Aorta (tissue), 5 donors: ENCODE results near the gene PPP1R3G. TPM values are rescaled to one million over a fixed set of nuclear protein-coding genes. Genes with fewer than 3 reads are reported as not detected.
"Not testable (repeated sequence)": the region's sequence is repeated elsewhere in the genome, so short reads cannot be mapped to it uniquely, and the experiment has no call there.

ENCODE experiments used
- ATAC-seq: fragments of 200-7000 bp; cut with Tn5 transposase; one replicate; pipeline ENCODE4 v1.9.1; 2022; ENCODE audit warnings: moderate library complexity; ENCODE audit not compliant: low FRiP score
- DNase-seq, 2 donors: peaks; one replicate each; pipeline ENCODE4 v3.0.0-alpha.2; 2020
- H3K27ac ChIP-seq, 2 donors: one replicate each; pipeline ENCODE4 v1.5.1; 2013; ENCODE audit warnings: low read length in 2 of 2, mild to moderate bottlenecking in 2 of 2, moderate library complexity in 2 of 2, control low read depth in 1 of 2, inconsistent platforms in 1 of 2, low read depth in 1 of 2
- H3K27me3 ChIP-seq, 2 donors: one replicate each; pipeline ENCODE4 v1.6.1; 2013; ENCODE audit warnings: control low read depth in 1 of 2, low read length in 1 of 2, mild to moderate bottlenecking in 1 of 2, moderate library complexity in 1 of 2; ENCODE audit not compliant: insufficient read depth in 2 of 2, control insufficient read depth in 1 of 2
- H3K36me3 ChIP-seq, 2 donors: one replicate each; pipeline ENCODE4 v1.6.1; 2013; ENCODE audit warnings: control low read depth in 1 of 2, low read length in 1 of 2, mild to moderate bottlenecking in 1 of 2; ENCODE audit not compliant: insufficient read depth in 2 of 2, control insufficient read depth in 1 of 2
- H3K4me1 ChIP-seq, 2 donors: one replicate each; pipeline ENCODE4 v1.6.1; 2013; ENCODE audit warnings: low read length in 2 of 2, control low read depth in 1 of 2, mild to moderate bottlenecking in 1 of 2, moderate library complexity in 1 of 2; ENCODE audit not compliant: insufficient read depth in 2 of 2, control insufficient read depth in 1 of 2
- H3K4me3 ChIP-seq, 2 donors: one replicate each; pipeline ENCODE4 v1.5.1; 2013; ENCODE audit warnings: low read length in 2 of 2, control low read depth in 1 of 2, mild to moderate bottlenecking in 1 of 2
- H3K9me3 ChIP-seq: one replicate; pipeline ENCODE4 v1.6.1; 2013; ENCODE audit warnings: mild to moderate bottlenecking, low read length; ENCODE audit not compliant: control insufficient read depth
- WGBS, 2 donors: extraction: QIAGEN DNeasy Blood & Tissue Kit; methylation state at CpG; one replicate each; pipeline ENCODE4 v1.1.7; 2013; 5-methylcytosine and 5-hydroxymethylcytosine counted together
- intact Hi-C, 2 donors: fragments of 100-400 bp; cut with DNase I; formaldehyde crosslinking; loops; one replicate each; pipeline versions ENCODE4 v1.14.2 to v1.15.0; 2022
- polyA plus RNA-seq, 2 donors: library from polyadenylated mRNA; stranded (reverse); fragments of 200-250 nt; gene quantifications; one replicate each; pipeline ENCODE4 v1.2.3, GENCODE V29; 2013
- total RNA-seq, 2 donors: library from RNA; stranded (reverse); fragmentation: NEBNext Ultra II Directional; extraction: Animal tissue kit (Norgen Biotek cat#: 25700); gene quantifications; one replicate each; pipeline ENCODE4 v1.2.1, GENCODE V29; 2021
- donor health status: healthy with polysubstance abuse.
- donor health status: Bipolar disorder and iron deficiency.
- donor health status: DM: no; HTN: no; CAD: no.
- donor health status: DM: no; HTN: no; CAD: no.
- donor health status: DM: yes; HTN: yes; CAD: no.

The PPP1R3G gene
- total and polyA plus RNA-seq, 4 donors = 0.41 to 5.3 (median 1.2) TPM

- intact Hi-C loops = no loop called here
- Histone ChIP-seq H3K27ac (no peak overlapping the region), H3K4me3 (no peak overlapping the region), H3K36me3 (no peaks in the 10 kb centered on the region), H3K9me3 (no peaks in the 10 kb centered on the region), H3K27me3 (no peaks in the 10 kb centered on the region), H3K4me1 (no peaks in the 10 kb centered on the region)
- DNase-seq (no peak), ATAC-seq (no peak)
- WGBS, 2 donors = 78 to 85% methylated on average over 10 to 17 of the region's 17 CpGs
Measured at GRCh38 chr6:5112066-5112799, 27.1 kb downstream of the PPP1R3G start.

GRCh38 chr6:5113096-5113495 is 28.0 kb downstream of the PPP1R3G start:
- ATAC-seq (no peak), DNase-seq (no peak)
- no peak overlapping the region for H3K4me3 ChIP-seq
- 97 to 98% methylated on average over 13 of the region's 13 CpGs for WGBS, 2 donors
- H3K27ac ChIP-seq = no peak overlapping the region
- H3K9me3 ChIP-seq = no peaks in the 10 kb centered on the region
- intact Hi-C loops = no loop called here
- no peaks in the 10 kb centered on the region for H3K36me3 ChIP-seq
- no peaks in the 10 kb centered on the region for H3K4me1 ChIP-seq
- H3K27me3 ChIP-seq = no peaks in the 10 kb centered on the region

DNA sequence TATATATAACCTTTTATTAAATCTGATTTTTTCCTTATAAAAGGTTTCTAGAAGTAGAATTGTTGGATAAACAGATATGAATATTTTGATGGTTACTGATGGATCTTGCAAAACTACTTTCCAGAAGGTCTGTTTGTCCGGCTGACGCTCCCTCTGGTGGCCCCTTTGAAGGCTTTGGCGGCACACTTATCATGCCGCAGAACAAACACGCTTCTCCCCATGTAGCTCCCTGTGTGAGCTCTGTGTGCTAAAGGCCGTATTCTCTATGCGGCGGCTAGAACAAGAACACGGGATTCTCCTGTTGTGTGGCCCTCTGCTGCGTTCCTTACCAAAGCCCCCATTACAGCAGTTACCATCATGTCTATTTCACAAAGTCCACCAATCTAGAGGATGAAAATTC is 30.0 kb downstream of the PPP1R3G start:
- 92 to 96% methylated on average over 10 of the region's 10 CpGs for WGBS, 2 donors
- H3K4me3 ChIP-seq = no peak overlapping the region
- ATAC-seq (no peak), DNase-seq (no peak)
- H3K36me3 ChIP-seq = no peaks in the 10 kb centered on the region
- H3K9me3 ChIP-seq = no peaks in the 10 kb centered on the region
- no peaks in the 10 kb centered on the region for H3K4me1 ChIP-seq
- H3K27me3 ChIP-seq = no peaks in the 10 kb centered on the region
- intact Hi-C loops = no loop called here
- no peak overlapping the region for H3K27ac ChIP-seq

DNA sequence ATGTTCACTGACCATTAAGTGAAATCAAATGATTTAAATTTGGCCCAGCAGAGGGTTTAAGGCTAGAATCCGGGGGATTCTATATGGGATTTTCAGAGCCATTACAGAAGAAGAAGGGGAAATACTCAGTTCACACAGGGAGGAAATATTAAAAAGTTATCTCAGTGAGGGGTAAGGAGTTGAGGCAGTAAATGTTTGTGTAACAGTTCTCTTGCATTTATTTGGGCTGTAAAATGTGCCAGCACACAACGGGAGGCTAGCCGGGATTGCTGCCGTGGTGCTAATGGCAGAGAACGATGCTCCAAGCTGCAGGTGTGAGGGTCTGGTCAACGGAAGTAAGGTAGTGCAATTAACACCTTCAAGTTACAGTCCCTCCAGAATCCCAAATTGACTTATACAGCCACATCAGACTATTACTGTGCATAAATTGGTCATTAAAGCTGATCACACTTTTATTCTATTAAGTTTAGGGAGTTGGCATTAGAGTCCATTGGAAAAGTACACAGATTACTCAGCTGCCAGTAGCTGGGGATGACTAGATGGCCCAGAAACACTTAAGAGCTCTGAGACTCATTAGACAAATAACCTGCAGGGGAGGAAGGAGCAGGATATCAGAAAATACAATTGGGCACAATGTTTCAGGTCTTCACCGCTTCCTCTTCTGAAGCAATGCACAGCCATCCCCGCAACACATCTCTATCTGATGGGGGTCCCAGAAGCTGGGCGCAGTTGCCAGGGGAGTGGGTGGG is 31.3 kb downstream of the PPP1R3G start:
- no peaks in the 10 kb centered on the region for H3K9me3 ChIP-seq
- H3K4me1 ChIP-seq = no peaks in the 10 kb centered on the region
- H3K36me3 ChIP-seq = no peaks in the 10 kb centered on the region
- no peaks in the 10 kb centered on the region for H3K27me3 ChIP-seq
- intact Hi-C loops = no loop called here
- ATAC-seq (no peak), DNase-seq (no peak)
- H3K4me3 ChIP-seq = no peak overlapping the region
- no peak overlapping the region for H3K27ac ChIP-seq
- whole genome bisulfite sequencing, 2 donors = 90 to 92% methylated on average over 9 of the region's 9 CpGs

DNA sequence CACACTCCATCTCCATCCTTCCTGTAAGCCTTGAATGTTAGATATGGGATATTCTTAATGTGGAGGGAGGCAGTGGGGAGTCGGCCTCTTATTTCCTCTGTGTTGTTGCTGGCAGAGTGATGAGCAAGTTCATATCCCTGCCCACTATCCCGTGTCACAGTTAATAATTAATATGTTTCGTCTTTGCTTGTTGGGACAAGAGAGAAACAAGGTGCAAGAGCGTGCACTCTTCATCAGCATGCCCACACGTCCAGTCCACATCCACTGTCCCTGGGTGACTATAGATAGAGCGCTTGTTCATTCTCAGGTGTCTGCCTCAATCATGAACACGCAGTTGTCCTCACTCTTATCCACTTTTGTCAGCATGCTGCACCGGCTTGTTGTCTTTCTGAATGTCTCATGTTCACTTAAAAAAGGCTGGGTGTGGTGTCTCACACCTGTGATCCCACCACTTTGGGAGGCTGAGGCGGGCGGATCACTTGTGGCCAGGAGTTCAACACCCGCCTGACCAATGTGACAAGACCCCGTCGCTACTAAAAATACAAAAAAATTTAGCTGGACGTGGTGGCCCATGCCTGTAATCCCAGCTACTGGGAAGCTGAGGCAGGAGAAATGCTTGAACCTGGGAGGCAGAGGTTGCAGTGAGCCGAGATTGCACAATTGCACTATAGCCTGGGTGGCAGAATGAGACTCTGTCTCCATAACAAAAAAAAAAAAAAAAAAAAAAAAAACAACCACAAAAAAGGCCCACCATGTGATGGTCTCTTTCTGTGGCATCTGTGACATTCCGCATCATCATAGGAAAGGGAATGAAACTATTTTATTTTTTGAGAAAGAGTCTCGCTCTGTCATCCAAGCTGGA is 34.2 kb downstream of the PPP1R3G start:
- Histone ChIP-seq H3K9me3 (no peaks in the 10 kb centered on the region), H3K27ac (no peak overlapping the region), H3K27me3 (no peaks in the 10 kb centered on the region), H3K36me3 (no peaks in the 10 kb centered on the region), H3K4me1 (no peaks in the 10 kb centered on the region), H3K4me3 (no peak overlapping the region)
- ATAC-seq (no peak), DNase-seq (no peak)
- intact Hi-C loops = no loop called here
- 93 to 94% methylated on average over 17 of the region's 17 CpGs for WGBS, 2 donors

- Histone ChIP-seq H3K9me3 (no peaks in the 10 kb centered on the region), H3K4me3 (no peak overlapping the region), H3K27me3 (no peaks in the 10 kb centered on the region), H3K36me3 (no peaks in the 10 kb centered on the region), H3K27ac (no peak overlapping the region), H3K4me1 (no peaks in the 10 kb centered on the region)
- no peak for ATAC-seq
- 94 to 95% methylated on average over 10 of the region's 10 CpGs for WGBS, 2 donors
- no peak for DNase-seq
- intact Hi-C loops = no loop called here
Measured at GRCh38 chr6:5120011-5120410, 34.9 kb downstream of the PPP1R3G start.

- WGBS, 2 donors = 98% methylated on average over 8 of the region's 8 CpGs
- H3K36me3 ChIP-seq, intact Hi-C loops, H3K4me1 ChIP-seq, H3K27ac ChIP-seq, H3K4me3 ChIP-seq, H3K27me3 ChIP-seq, H3K9me3 ChIP-seq, ATAC-seq, DNase-seq: not testable (repeated sequence)
Measured at GRCh38 chr6:5120543-5120942, 35.4 kb downstream of the PPP1R3G start.

DNA sequence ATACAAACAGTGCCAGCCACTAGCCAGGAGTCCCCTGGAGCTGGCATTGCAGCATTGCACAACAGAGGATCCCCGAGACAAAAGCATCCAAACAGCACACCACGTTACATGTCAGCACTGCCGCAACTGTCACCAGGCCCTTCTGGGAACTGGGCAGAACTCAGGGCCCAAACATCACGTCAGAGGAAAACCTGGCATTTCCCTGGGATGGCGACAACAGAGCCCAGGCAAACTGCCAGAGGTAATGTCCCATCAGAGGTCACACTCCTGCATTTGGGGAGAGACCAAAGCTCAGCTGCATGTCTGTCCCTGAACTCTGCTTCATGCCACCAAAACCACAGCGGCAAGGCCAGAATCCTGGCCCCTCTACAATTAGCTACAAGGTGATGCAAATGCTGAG is 36.3 kb downstream of the PPP1R3G start:
- intact Hi-C loops = no loop called here
- ATAC-seq = no peak
- H3K36me3 ChIP-seq = no peaks in the 10 kb centered on the region
- no peak for DNase-seq
- 76 to 83% methylated on average over 6 of the region's 6 CpGs for WGBS, 2 donors
- no peak overlapping the region for H3K4me3 ChIP-seq
- H3K9me3 ChIP-seq = no peaks in the 10 kb centered on the region
- H3K27ac ChIP-seq = no peak overlapping the region
- no peaks in the 10 kb centered on the region for H3K27me3 ChIP-seq
- H3K4me1 ChIP-seq = no peaks in the 10 kb centered on the region
